Ascending aorta (tissue), 2 donors: ENCODE results near the gene NIPSNAP3A. TPM values are rescaled to one million over a fixed set of nuclear protein-coding genes. Genes with fewer than 3 reads are reported as not detected.

Source experiments
- DNase-seq, 2 donors: peaks; one replicate each; pipeline ENCODE4 v3.0.0-alpha.2; 2019; ENCODE audit warnings: low spot score in 2 of 2
- H3K27ac ChIP-seq, 2 donors: fragments of 200-600 bp; sonication (generic); one replicate each; pipeline ENCODE4 v1.5.1; 2016 to 2017; ENCODE audit warnings: mild to moderate bottlenecking in 1 of 2
- H3K27me3 ChIP-seq: fragments of 200-600 bp; sonication (generic); one replicate; pipeline ENCODE4 v1.5.1; 2017
- H3K36me3 ChIP-seq, 2 donors: fragments of 200-600 bp; sonication (generic); one replicate each; pipeline ENCODE4 v1.5.1; 2016
- H3K4me1 ChIP-seq, 2 donors: fragments of 200-600 bp; sonication (generic); one replicate each; pipeline ENCODE4 v1.5.1; 2016 to 2017; ENCODE audit warnings: mild to moderate bottlenecking in 1 of 2
- H3K4me3 ChIP-seq, 2 donors: fragments of 200-600 bp; sonication (generic); one replicate each; pipeline ENCODE4 v1.5.1; 2016 to 2017; ENCODE audit warnings: mild to moderate bottlenecking in 1 of 2
- H3K9me3 ChIP-seq, 2 donors: fragments of 200-600 bp; sonication (generic); one replicate each; pipeline ENCODE4 v1.5.1; 2016
- intact Hi-C: fragments of 100-400 bp; cut with DNase I; formaldehyde crosslinking; loops from one replicate; pipeline ENCODE4 v1.15.1; 2023
- total RNA-seq: library from RNA; depleted of rRNA; stranded (reverse); fragments of >200 nt; gene quantifications from one replicate; pipeline ENCODE4 v1.1.0, GENCODE V29; 2016
- TF ChIP-seq, protein P1 (sequence below), 3 experiments: fragments of 200-600 bp in 2 of 3; fragments of 450-650 bp in 1 of 3; sonication (generic) in 2 of 3; IDR thresholded peaks; one replicate each; pipeline ENCODE4 v1.5.1; 2016 to 2019; ENCODE audit warnings: antibody characterized with exemption in 3 of 3, mild to moderate bottlenecking in 1 of 3, moderate library complexity in 1 of 3

Gene NIPSNAP3A
- total RNA-seq, 1 donor from 2014 or later = 9.7 TPM

DNA sequence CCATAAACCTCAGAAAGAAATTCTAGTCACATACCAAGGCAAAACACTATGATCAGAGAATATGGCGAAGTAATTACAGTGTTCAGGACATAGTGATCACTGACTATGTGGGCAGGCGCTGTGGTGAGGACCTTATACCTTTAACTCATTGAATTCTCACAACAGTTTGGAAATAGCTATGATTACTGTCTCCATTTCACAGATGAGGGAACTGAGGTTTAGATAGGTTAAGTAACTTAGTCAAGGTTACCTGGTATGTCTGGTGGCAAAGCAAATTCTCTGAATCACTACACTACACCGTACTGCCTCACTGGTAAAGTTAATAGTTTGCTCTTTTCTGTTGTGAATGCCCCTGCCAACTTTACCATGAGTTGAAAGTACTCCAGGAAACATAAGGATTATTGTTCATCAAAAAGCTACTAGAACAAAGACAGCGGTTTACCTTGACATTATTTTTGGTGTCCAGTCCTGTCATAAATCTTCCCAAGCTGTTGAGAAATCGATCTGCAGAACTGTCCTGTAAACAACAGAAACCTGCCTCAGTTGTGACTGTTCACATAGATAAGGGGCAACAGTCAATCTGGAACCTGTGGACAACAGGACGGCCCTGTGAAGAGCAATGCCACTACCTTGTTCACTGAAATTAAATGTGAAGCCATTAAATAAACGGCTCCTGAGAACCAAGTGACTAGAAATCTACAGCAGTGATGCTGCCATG lies 52.7 kb downstream of the NIPSNAP3A start:
- intact Hi-C loops = loop anchor here (10.0 kb wide), 1 partner anchor 615 kb away; no protein-coding TSS in a partner anchor
- H3K27me3 ChIP-seq = no peaks in the 10 kb centered on the region
- peak in 1 of 2 donors; percentile 21 for DNase-seq
- TF ChIP-seq, protein P1, sequence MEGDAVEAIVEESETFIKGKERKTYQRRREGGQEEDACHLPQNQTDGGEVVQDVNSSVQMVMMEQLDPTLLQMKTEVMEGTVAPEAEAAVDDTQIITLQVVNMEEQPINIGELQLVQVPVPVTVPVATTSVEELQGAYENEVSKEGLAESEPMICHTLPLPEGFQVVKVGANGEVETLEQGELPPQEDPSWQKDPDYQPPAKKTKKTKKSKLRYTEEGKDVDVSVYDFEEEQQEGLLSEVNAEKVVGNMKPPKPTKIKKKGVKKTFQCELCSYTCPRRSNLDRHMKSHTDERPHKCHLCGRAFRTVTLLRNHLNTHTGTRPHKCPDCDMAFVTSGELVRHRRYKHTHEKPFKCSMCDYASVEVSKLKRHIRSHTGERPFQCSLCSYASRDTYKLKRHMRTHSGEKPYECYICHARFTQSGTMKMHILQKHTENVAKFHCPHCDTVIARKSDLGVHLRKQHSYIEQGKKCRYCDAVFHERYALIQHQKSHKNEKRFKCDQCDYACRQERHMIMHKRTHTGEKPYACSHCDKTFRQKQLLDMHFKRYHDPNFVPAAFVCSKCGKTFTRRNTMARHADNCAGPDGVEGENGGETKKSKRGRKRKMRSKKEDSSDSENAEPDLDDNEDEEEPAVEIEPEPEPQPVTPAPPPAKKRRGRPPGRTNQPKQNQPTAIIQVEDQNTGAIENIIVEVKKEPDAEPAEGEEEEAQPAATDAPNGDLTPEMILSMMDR (IDR thresholded peaks at IDR 0.05) = no peak
- no peaks in the 10 kb centered on the region for H3K4me1 ChIP-seq
- H3K36me3 ChIP-seq = peaks cover 71 to 94% of the 10 kb centered on the region in 2 donors
- no peak overlapping the region for H3K4me3 ChIP-seq
- H3K9me3 ChIP-seq = no peaks in the 10 kb centered on the region
- H3K27ac ChIP-seq = no peak overlapping the region

DNA sequence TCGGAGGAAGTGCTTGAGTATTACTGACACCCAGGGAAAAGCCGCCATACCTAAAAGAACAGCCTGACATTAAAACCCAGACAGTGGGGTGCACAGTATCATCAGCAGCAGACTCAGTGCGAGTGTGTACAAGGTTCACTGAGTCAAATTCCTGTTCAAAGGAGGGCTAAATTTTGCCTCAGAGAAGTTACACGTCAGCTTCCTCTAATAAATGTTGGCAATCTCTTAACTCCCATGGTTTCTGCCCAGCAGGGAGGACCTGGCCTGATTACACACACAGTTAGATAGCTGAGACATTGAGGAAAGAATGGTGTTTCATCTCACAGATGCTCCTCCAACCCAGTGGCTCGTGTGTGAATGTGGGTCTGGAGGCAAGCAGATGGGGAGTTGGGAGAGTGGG lies 54.6 kb downstream of the NIPSNAP3A start:
- Histone ChIP-seq H3K4me3 (no peak overlapping the region), H3K4me1 (no peaks in the 10 kb centered on the region), H3K36me3 (peaks cover 71 to 95% of the 10 kb centered on the region in 2 donors), H3K27ac (no peak overlapping the region), H3K9me3 (no peaks in the 10 kb centered on the region), H3K27me3 (no peaks in the 10 kb centered on the region)
- DNase-seq = no peak
- TF ChIP-seq, protein P1 (IDR thresholded peaks at IDR 0.05) = no peak
- intact Hi-C loops = loop anchor here (10.0 kb wide), 1 partner anchor 613 kb away; no protein-coding TSS in a partner anchor

DNA sequence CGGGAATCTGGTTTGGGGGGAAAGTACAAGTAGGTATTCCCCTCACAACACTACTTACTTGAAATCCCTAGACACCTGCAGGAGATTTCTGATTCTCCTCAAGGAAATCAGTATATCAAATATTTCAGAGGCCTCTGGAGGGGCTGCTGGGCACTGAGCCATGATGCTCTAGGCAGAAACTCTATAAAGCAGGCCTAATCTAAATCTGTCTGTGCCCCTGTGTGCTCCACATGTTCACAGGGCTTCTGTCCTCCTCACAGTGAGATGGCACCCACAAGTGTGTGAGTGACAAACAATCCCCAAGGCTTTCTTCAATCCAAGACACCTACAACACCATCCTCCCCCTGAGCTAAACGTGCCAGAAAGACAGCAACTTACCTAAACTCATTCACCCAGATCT lies 55.4 kb downstream of the NIPSNAP3A start:
- H3K27me3 ChIP-seq = no peaks in the 10 kb centered on the region
- no peaks in the 10 kb centered on the region for H3K9me3 ChIP-seq
- H3K36me3 ChIP-seq = peaks cover 72 to 88% of the 10 kb centered on the region in 2 donors
- H3K4me1 ChIP-seq = no peaks in the 10 kb centered on the region
- DNase-seq = no peak
- intact Hi-C loops = loop anchor here (10.0 kb wide), 1 partner anchor 612 kb away; no protein-coding TSS in a partner anchor
- no peak overlapping the region for H3K4me3 ChIP-seq
- TF ChIP-seq, protein P1 (IDR thresholded peaks at IDR 0.05) = no peak
- no peak overlapping the region for H3K27ac ChIP-seq

DNA sequence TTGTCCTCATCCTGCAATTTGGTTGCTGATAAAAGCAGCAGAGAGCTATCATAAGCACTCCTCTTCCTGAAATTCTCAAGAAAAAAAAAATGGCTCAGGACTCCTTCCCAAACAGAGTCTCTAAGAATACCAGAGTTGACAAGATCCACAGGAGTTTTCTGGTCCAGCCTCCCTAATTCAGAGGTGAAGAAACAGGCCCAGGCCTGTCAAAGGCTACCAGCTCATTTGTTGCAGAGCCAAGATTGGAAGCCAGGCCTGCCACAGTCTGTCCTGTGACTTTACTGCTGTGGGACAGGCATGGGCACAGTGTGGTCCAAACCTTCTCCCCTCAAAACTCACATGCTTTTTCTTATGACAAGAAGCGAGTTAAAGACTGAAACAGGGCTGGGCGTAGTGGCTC lies 58.0 kb downstream of the NIPSNAP3A start:
- intact Hi-C loops = loop anchor here (10.0 kb wide), 1 partner anchor 609 kb away; no protein-coding TSS in a partner anchor
- no peak overlapping the region for H3K4me3 ChIP-seq
- DNase-seq = no peak
- H3K4me1 ChIP-seq = no peaks in the 10 kb centered on the region
- no peak overlapping the region for H3K27ac ChIP-seq
- TF ChIP-seq, protein P1 (IDR thresholded peaks at IDR 0.05) = no peak
- H3K27me3 ChIP-seq = no peaks in the 10 kb centered on the region
- H3K36me3 ChIP-seq = peaks cover 67 to 70% of the 10 kb centered on the region in 2 donors
- no peaks in the 10 kb centered on the region for H3K9me3 ChIP-seq

DNA sequence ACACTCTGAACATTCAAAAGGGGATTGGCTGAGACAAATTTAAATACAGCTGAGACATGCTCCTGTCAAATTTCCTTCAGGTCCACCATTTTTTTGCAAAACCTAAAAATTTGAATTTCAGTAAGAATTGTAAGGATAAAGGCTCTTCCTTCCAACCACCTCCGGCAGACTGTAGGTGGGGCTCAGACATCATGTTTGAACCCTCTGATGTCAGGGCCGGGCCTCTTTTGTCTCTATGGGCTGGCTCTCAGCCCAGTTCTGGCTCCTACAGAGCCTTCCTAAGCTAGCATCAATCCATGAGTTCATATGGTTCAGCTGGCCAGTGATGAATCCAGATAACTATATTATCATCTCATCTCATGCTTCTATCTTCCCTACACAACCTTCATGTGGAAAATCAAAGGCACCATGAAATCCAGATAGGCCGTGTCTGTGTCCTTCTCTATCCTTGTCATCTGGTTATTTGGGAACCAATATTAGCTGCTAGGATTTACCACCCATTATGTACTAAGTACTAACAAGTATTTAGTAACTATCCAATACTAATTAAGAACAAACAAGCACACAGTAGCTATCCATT lies 60.6 kb downstream of the NIPSNAP3A start:
- Histone ChIP-seq H3K4me3 (no peak overlapping the region), H3K4me1 (no peaks in the 10 kb centered on the region), H3K9me3 (no peaks in the 10 kb centered on the region), H3K27ac (no peak overlapping the region), H3K36me3 (peaks cover 54 to 57% of the 10 kb centered on the region in 2 donors), H3K27me3 (no peaks in the 10 kb centered on the region)
- intact Hi-C loops = loop anchor here (10.0 kb wide), 1 partner anchor 607 kb away; no protein-coding TSS in a partner anchor
- TF ChIP-seq, protein P1 (IDR thresholded peaks at IDR 0.05) = peak in 1 of 3 experiments; percentile 23
- DNase-seq = no peak

Other genes with a start within 250 kb of the NIPSNAP3A start
- gene OR13F1, start 243.4 kb upstream of the NIPSNAP3A start, total RNA-seq = not detected
- not detected for gene OR13C4, start 220.5 kb upstream of the NIPSNAP3A start, total RNA-seq
- not detected for gene OR13C3, start 210.8 kb upstream of the NIPSNAP3A start, total RNA-seq
- gene OR13C8, start 178.5 kb upstream of the NIPSNAP3A start, total RNA-seq = not detected
- not detected for gene OR13C5, start 148.3 kb upstream of the NIPSNAP3A start, total RNA-seq
- gene OR13C2, start 142.1 kb upstream of the NIPSNAP3A start, total RNA-seq = not detected
- gene OR13C9, start 129.5 kb upstream of the NIPSNAP3A start, total RNA-seq = not detected
- not detected for gene OR13D1, start 53.2 kb upstream of the NIPSNAP3A start, total RNA-seq
- gene NIPSNAP3B, start 16.4 kb downstream of the NIPSNAP3A start, total RNA-seq = 14.6 TPM
- gene ABCA1, start 180.5 kb downstream of the NIPSNAP3A start, total RNA-seq = 14.0 TPM